Endothelial cell of umbilical vein (primary cell): ENCODE measurements around the gene ACP1. TPM values are rescaled to one million over a fixed set of nuclear protein-coding genes. Genes with fewer than 3 reads are reported as not detected.

ENCODE experiments used
- BruUV-seq: library from RNA; stranded (reverse); fragments of 400-500 nt; replicated peaks from 2 replicates; lab custom pipeline; 2021; lab: Mats Ljungman, UMichigan
- CTCF ChIA-PET: fragments of 300-600, 350-600 bp; sonication (Branson Sonifier 250); formaldehyde crosslinking; loops from one replicate; lab custom pipeline; 2021; ENCODE audit warnings: antibody characterized with exemption, inconsistent platforms; lab: Charles Lee
- POLR2A ChIA-PET: fragments of 300-600, 350-600 bp; sonication (Branson Sonifier 250); formaldehyde crosslinking; loops from one replicate; lab custom pipeline; 2021; ENCODE audit warnings: antibody characterized with exemption, inconsistent platforms; lab: Charles Lee
- DNase-seq: peaks from one replicate; pipeline ENCODE4 v3.0.0-alpha.2; 2011; ENCODE audit warnings: low read depth, low spot score
- FAIRE-seq: peaks from 2 replicates; lab custom pipeline; 2011; peaks lifted over from hg19 to GRCh38; lab: Jason Lieb, UNC
- H2AFZ ChIP-seq: 2 replicates; pipeline ENCODE4 v1.6.0; 2012; ENCODE audit warnings: low read depth, low read length, control low read depth, inconsistent platforms
- H3K27ac ChIP-seq: 2 replicates; pipeline ENCODE4 v1.5.1; 2011; ENCODE audit warnings: low read depth, mild to moderate bottlenecking, control low read depth, low read length, moderate library complexity; ENCODE audit not compliant: insufficient read depth
- H3K27me3 ChIP-seq, 2 experiments: 2 replicates each; pipeline versions ENCODE4 v1.6.0 to v1.6.1; 2011; ENCODE audit warnings: low read length in 2 of 2, mixed read lengths in 1 of 2; ENCODE audit not compliant: control insufficient read depth in 2 of 2, insufficient read depth in 2 of 2
- H3K36me3 ChIP-seq, 2 experiments: 2 replicates in 1 of 2; 3 replicates in 1 of 2; pipeline ENCODE4 v1.5.1; 2011; ENCODE audit warnings: low read length in 2 of 2, mild to moderate bottlenecking in 1 of 2, moderate library complexity in 1 of 2; ENCODE audit not compliant: control insufficient read depth in 2 of 2, insufficient read depth in 2 of 2; ENCODE audit errors: extremely low read depth in 1 of 2
- H3K4me1 ChIP-seq: 3 replicates; pipeline ENCODE4 v1.5.1; 2011; ENCODE audit warnings: mild to moderate bottlenecking, low read length; ENCODE audit not compliant: control insufficient read depth, insufficient read depth; ENCODE audit errors: extremely low read depth
- H3K4me2 ChIP-seq: 2 replicates; pipeline ENCODE4 v1.6.1; 2011; ENCODE audit warnings: low read length, control low read depth, mixed read lengths; ENCODE audit not compliant: insufficient read depth
- H3K4me3 ChIP-seq, 3 experiments: fragments of 200-600 bp in 1 of 3; sonication (generic), shearing (Covaris generic) in 1 of 3; replicated peaks in 1 of 3; 2 replicates each; pipeline ENCODE4 v1.5.1; 2011 to 2016; ENCODE audit warnings: control low read depth in 3 of 3, low read length in 3 of 3, mild to moderate bottlenecking in 2 of 3, inconsistent platforms in 1 of 3, low read depth in 1 of 3, moderate library complexity in 1 of 3; ENCODE audit not compliant: insufficient read depth in 1 of 3
- H3K79me2 ChIP-seq: 2 replicates; pipeline ENCODE4 v1.6.0; 2012; ENCODE audit warnings: low read length, inconsistent platforms; ENCODE audit not compliant: control insufficient read depth, insufficient read depth
- H3K9ac ChIP-seq: replicated peaks from 2 replicates; pipeline ENCODE3; 2011; ENCODE audit warnings: low read length, control low read depth; ENCODE audit not compliant: insufficient read depth; ENCODE audit errors: extremely low read depth
- H3K9me1 ChIP-seq: replicated peaks from 3 replicates; pipeline ENCODE4 v1.6.0; 2011; ENCODE audit warnings: mild to moderate bottlenecking, low read length; ENCODE audit not compliant: control insufficient read depth, insufficient read depth; ENCODE audit errors: extremely low read depth
- H3K9me3 ChIP-seq: replicated peaks from 2 replicates; pipeline ENCODE4 v1.5.1; 2012; ENCODE audit warnings: low read length, inconsistent platforms; ENCODE audit not compliant: control insufficient read depth, insufficient read depth
- H4K20me1 ChIP-seq: replicated peaks from 2 replicates; pipeline ENCODE3; 2011; ENCODE audit warnings: mild to moderate bottlenecking, low read length; ENCODE audit not compliant: control insufficient read depth, insufficient read depth; ENCODE audit errors: extremely low read depth
- EZH2 ChIP-seq: IDR thresholded peaks from 2 replicates; pipeline ENCODE4 v1.6.1; 2012; ENCODE audit warnings: borderline replicate concordance, low read depth, mild to moderate bottlenecking, moderate library complexity, low read length, inconsistent platforms; ENCODE audit not compliant: severe bottlenecking
- FOS ChIP-seq: IDR thresholded peaks from 2 replicates; pipeline ENCODE4 v1.6.1; 2011; ENCODE audit warnings: mild to moderate bottlenecking, low read length, moderate library complexity, borderline replicate concordance; ENCODE audit not compliant: insufficient read depth
- GATA2 ChIP-seq: IDR thresholded peaks from 2 replicates; pipeline ENCODE4 v1.7.0; 2011; ENCODE audit warnings: low read depth, mild to moderate bottlenecking, moderate library complexity, mixed read lengths, low read length; ENCODE audit not compliant: insufficient read length, insufficient read depth
- POLR2AphosphoS5 ChIP-seq: IDR thresholded peaks from 2 replicates; pipeline ENCODE4 v1.6.1; 2012; ENCODE audit warnings: low read depth, mild to moderate bottlenecking, control low read depth, low read length, moderate library complexity; ENCODE audit not compliant: insufficient read depth
- dilution Hi-C: fragments of 300-500 bp; cut with MboI; formaldehyde crosslinking; loops from one replicate; pipeline ENCODE4 v1.15.0; 2019; ENCODE audit warnings: low sequenced_read_pairs; ENCODE audit not compliant: extremely low pct_ligation_motif_present
- intact Hi-C: fragments of 100-400 bp; cut with micrococcal nuclease; formaldehyde crosslinking; loops from one replicate; pipeline ENCODE4 v1.10.0; 2022
- polyA plus RNA-seq, 4 experiments: library from polyadenylated mRNA; depleted of rRNA in 3 of 4; stranded (reverse) in 3 of 4; unstranded in 1 of 4; fragments of >200 nt; gene quantifications; 2 replicates each; pipeline versions ENCODE4 v1.2.1 to v1.2.3, GENCODE V29; 2011 to 2012; ENCODE audit warnings: missing spikeins in 1 of 4
- total RNA-seq: library from RNA; stranded (reverse); gene quantifications from 2 replicates; pipeline ENCODE4 v1.2.3, GENCODE V29; 2021

The ACP1 gene
- total and polyA plus RNA-seq, 2 donors (not counting 3 experiments of a cell fraction or from before 2014, with no cell fraction given), result 63.4 to 80.2 TPM

DNA sequence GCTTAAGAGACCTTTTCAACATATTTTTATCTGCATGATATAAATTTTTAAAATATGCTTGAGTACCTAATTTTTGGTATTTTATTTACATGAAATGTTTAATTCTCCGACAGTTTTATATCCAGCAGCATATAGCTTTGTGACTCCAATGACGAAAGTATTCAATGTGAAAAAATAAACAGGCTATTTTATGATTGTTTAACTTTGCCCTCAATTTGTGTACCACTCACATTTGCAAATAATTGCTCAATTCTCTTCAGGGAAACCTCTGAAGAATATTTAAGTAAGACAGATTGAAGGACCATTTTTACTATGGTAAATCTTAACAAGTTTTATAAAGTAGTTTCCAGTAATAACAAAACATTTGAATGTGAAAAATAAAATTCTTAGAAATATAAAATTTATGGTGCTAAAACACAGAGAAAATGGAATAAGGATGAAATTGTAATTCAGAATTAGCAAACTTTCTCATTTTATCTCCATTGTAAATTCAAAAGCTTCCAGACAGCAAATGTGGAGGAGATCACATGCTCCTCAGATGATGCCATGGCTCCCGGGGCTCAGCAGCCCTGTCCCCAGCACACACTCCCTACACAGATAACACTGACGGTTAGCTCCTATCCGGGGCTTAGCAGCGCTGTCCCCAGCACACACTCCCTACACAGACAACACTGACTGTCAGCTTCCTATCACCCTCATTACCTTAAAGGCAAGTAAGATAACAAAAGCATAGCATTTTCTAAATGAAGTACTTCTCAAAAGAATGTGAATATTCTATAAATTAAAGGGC, 40.6 kb upstream of the ACP1 start:
- no peak overlapping the region for H3K27ac ChIP-seq

GRCh38 chr2:228115-228514, 36.6 kb upstream of the ACP1 start:
- BruUV-seq, result no TSS peak
- H3K36me3 ChIP-seq, result no peaks in the 10 kb centered on the region
- H3K9ac ChIP-seq, result no peak overlapping the region
- H3K27me3 ChIP-seq, result no peaks in the 10 kb centered on the region
- intact Hi-C loops, result no loop called here
- H3K4me3 ChIP-seq, result no peak overlapping the region
- DNase-seq (no peak), FAIRE-seq (no peak)
- CTCF ChIA-PET, result no interaction called here
- POLR2A ChIA-PET, result no interaction called here
- H3K27ac ChIP-seq, result no peak overlapping the region
- H3K9me3 ChIP-seq, result no peaks in the 10 kb centered on the region
- no peak overlapping the region for H3K4me2 ChIP-seq
- H4K20me1 ChIP-seq, result no peaks in the 10 kb centered on the region
- H3K79me2 ChIP-seq, result no peaks in the 10 kb centered on the region
- dilution Hi-C loops, result no loop called here
- TF ChIP-seq FOS, result no peak
- no peak for TF ChIP-seq GATA2
- no peak for TF ChIP-seq POLR2AphosphoS5
- H2AFZ ChIP-seq, result no peak overlapping the region
- no peaks in the 10 kb centered on the region for H3K4me1 ChIP-seq
- H3K9me1 ChIP-seq, result no peaks in the 10 kb centered on the region

More for the DNA sequence above, 40.6 kb upstream of the ACP1 start:
- CTCF ChIA-PET, result interaction anchor here (3.4 kb wide), 1 partner anchor 22 kb away, joined by 8 read pairs; no protein-coding TSS in a partner anchor
- POLR2A ChIA-PET, result no interaction called here
- Histone ChIP-seq H4K20me1 (no peaks in the 10 kb centered on the region), H3K4me1 (no peaks in the 10 kb centered on the region), H3K4me3 (no peak overlapping the region), H3K79me2 (no peaks in the 10 kb centered on the region), H3K9me1 (no peaks in the 10 kb centered on the region), H3K27me3 (no peaks in the 10 kb centered on the region), H2AFZ (no peak overlapping the region), H3K9ac (no peak overlapping the region), H3K36me3 (peaks cover 0 to 2% of the 10 kb centered on the region in 2 experiments), H3K9me3 (no peaks in the 10 kb centered on the region), H3K4me2 (no peak overlapping the region)
- no peak for DNase-seq
- no peak for TF ChIP-seq EZH2
- dilution Hi-C loops, result no loop called here
- BruUV-seq, result no TSS peak
- intact Hi-C loops, result no loop called here
- no peak for FAIRE-seq
